MM.1S (cell line): ENCODE data around the gene FBXO8.

Experiments used
- DNase-seq: peaks from one replicate; pipeline ENCODE4 v3.0.0-alpha.2; 2015
- H2AFZ ChIP-seq: fragments of 300-600 bp; sonication (generic); 2 replicates; pipeline ENCODE4 v1.6.0; 2016; ENCODE audit warnings: antibody characterized with exemption, low read length
- H3F3A ChIP-seq: fragments of 300-600 bp; sonication (generic); 2 replicates; pipeline ENCODE4 v1.6.1; 2016; ENCODE audit warnings: mild to moderate bottlenecking, antibody characterized with exemption, low read length, moderate library complexity, mixed read lengths; ENCODE audit not compliant: insufficient read depth
- H3K27ac ChIP-seq: fragments of 300-600 bp; sonication (generic); 2 replicates; pipeline ENCODE4 v1.5.1; 2016; ENCODE audit warnings: mild to moderate bottlenecking, low read length
- H3K27me3 ChIP-seq: fragments of 300-600 bp; sonication (generic); replicated peaks from 2 replicates; pipeline ENCODE4 v1.6.0; 2016; ENCODE audit warnings: low read length; ENCODE audit not compliant: insufficient read depth
- H3K36me3 ChIP-seq: fragments of 300-600 bp; sonication (generic); replicated peaks from 2 replicates; pipeline ENCODE4 v1.6.1; 2016; ENCODE audit warnings: mild to moderate bottlenecking, low read length, mixed read lengths; ENCODE audit not compliant: insufficient read depth
- H3K4me1 ChIP-seq: fragments of 300-600 bp; sonication (generic); 2 replicates; pipeline ENCODE4 v1.6.1; 2016; ENCODE audit warnings: low read length, mixed read lengths
- H3K4me2 ChIP-seq: fragments of 300-600 bp; sonication (generic); 2 replicates; pipeline ENCODE4 v1.6.0; 2016; ENCODE audit warnings: low read depth, low read length
- H3K4me3 ChIP-seq: fragments of 300-600 bp; sonication (generic); 2 replicates; pipeline ENCODE4 v1.5.1; 2016; ENCODE audit warnings: low read length, mixed read lengths
- H3K79me2 ChIP-seq: fragments of 300-600 bp; sonication (generic); 2 replicates; pipeline ENCODE4 v1.6.1; 2016; ENCODE audit warnings: mixed run types, low read length, mixed read lengths
- H3K9ac ChIP-seq: fragments of 300-600 bp; sonication (generic); 2 replicates; pipeline ENCODE4 v1.6.1; 2016; ENCODE audit warnings: low read length, mixed read lengths
- H3K9me2 ChIP-seq: fragments of 300-600 bp; sonication (generic); replicated peaks from 2 replicates; pipeline ENCODE4 v1.6.1; 2016; ENCODE audit warnings: mild to moderate bottlenecking, low read length, mixed read lengths; ENCODE audit not compliant: insufficient read depth
- H3K9me3 ChIP-seq: fragments of 300-600 bp; sonication (generic); replicated peaks from 2 replicates; pipeline ENCODE4 v1.6.1; 2016; ENCODE audit warnings: mild to moderate bottlenecking, low read length, mixed read lengths; ENCODE audit not compliant: insufficient read depth
- H4K20me1 ChIP-seq: fragments of 300-600 bp; sonication (generic); 2 replicates; pipeline ENCODE4 v1.6.1; 2016; ENCODE audit warnings: mild to moderate bottlenecking, low read length, moderate library complexity, mixed read lengths; ENCODE audit not compliant: insufficient read depth
- CTCF ChIP-seq: fragments of 300-600 bp; sonication (generic); IDR thresholded peaks from 2 replicates; pipeline ENCODE4 v1.5.1; 2016; ENCODE audit warnings: antibody characterized with exemption, low read length, mixed read lengths
- EZH2 ChIP-seq: fragments of 300-600 bp; sonication (generic); optimal IDR thresholded peaks from 2 replicates; pipeline ENCODE3; 2017; ENCODE audit warnings: low read depth, mild to moderate bottlenecking, antibody characterized with exemption, low read length, mixed read lengths
- EZH2phosphoT487 ChIP-seq: fragments of 300-600 bp; sonication (generic); IDR thresholded peaks from 2 replicates; pipeline ENCODE4 v1.6.1; 2018; ENCODE audit warnings: antibody characterized with exemption, low read length

Gene FBXO8

GRCh38 chr4:174254613-174255012 lies 28.9 kb downstream of the FBXO8 start:
- Histone ChIP-seq H3K27me3 (no peaks in the 10 kb centered on the region), H3K9me3 (no peaks in the 10 kb centered on the region)

GRCh38 chr4:174252412-174252811 lies 31.1 kb downstream of the FBXO8 start:
- no peaks in the 10 kb centered on the region for H3K79me2 ChIP-seq
- no peak overlapping the region for H3K4me2 ChIP-seq
- no peaks in the 10 kb centered on the region for H3K27me3 ChIP-seq
- H2AFZ ChIP-seq: no peak overlapping the region
- H4K20me1 ChIP-seq: no peaks in the 10 kb centered on the region
- no peak for DNase-seq
- H3K4me1 ChIP-seq: no peaks in the 10 kb centered on the region
- H3K9me3 ChIP-seq: no peaks in the 10 kb centered on the region
- no peaks in the 10 kb centered on the region for H3K9me2 ChIP-seq
- H3K4me3 ChIP-seq: no peak overlapping the region
- H3K9ac ChIP-seq: no peak overlapping the region
- no peaks in the 10 kb centered on the region for H3K36me3 ChIP-seq
- TF ChIP-seq EZH2 (no peak), EZH2phosphoT487 (no peak), CTCF (no peak)
- no peaks in the 10 kb centered on the region for H3F3A ChIP-seq
- H3K27ac ChIP-seq: no peak overlapping the region

More at GRCh38 chr4:174254613-174255012, 28.9 kb downstream of the FBXO8 start:
- Histone ChIP-seq H3K4me1 (no peaks in the 10 kb centered on the region), H3K36me3 (no peaks in the 10 kb centered on the region), H3K4me2 (no peak overlapping the region), H3F3A (no peaks in the 10 kb centered on the region), H3K79me2 (no peaks in the 10 kb centered on the region), H3K9me2 (no peaks in the 10 kb centered on the region), H4K20me1 (no peaks in the 10 kb centered on the region), H3K9ac (no peak overlapping the region), H3K27ac (no peak overlapping the region), H2AFZ (no peak overlapping the region), H3K4me3 (no peak overlapping the region)
- no peak for DNase-seq
- no peak for TF ChIP-seq CTCF
- TF ChIP-seq EZH2: no peak
- TF ChIP-seq EZH2phosphoT487: no peak

- Histone ChIP-seq H3K27ac (no peak overlapping the region), H3K9ac (no peak overlapping the region), H3F3A (no peaks in the 10 kb centered on the region), H3K4me2 (no peak overlapping the region), H2AFZ (no peak overlapping the region), H3K9me3 (no peaks in the 10 kb centered on the region), H3K4me3 (no peak overlapping the region), H3K27me3 (no peaks in the 10 kb centered on the region), H3K36me3 (no peaks in the 10 kb centered on the region), H3K9me2 (no peaks in the 10 kb centered on the region), H3K4me1 (no peaks in the 10 kb centered on the region), H4K20me1 (no peaks in the 10 kb centered on the region), H3K79me2 (no peaks in the 10 kb centered on the region)
- DNase-seq: no peak
- TF ChIP-seq EZH2phosphoT487 (no peak), EZH2 (no peak), CTCF (no peak)
Observed at GRCh38 chr4:174248407-174248806, 35.1 kb downstream of the FBXO8 start.
